ENCODE results near the gene APOL5.
"Not testable (repeated sequence)": the region's sequence is repeated elsewhere in the genome, so short reads cannot be mapped to it uniquely, and the experiment has no call there.

The APOL5 gene

DNA sequence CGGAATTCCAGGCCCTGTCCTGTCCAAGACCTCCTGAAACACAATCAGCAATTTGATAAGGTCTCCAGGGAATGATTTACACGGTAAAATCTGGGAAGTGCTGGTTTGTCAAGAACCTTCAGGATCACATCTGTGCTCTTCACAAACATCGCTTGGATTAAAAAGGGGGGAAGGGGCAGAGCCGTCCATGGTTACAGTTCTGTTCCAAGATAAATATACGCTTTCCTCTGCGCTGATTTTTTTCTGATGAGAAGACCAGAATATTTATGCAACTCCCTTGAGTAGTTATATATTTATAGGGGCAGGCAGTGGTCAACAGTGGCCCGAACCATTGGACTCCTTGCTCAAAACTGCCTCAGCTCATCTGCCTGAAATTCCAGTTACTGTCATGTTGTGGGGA lies 9.2 kb upstream of the APOL5 start:
- H3K4me3 ChIP-seq: no peak overlapping the region

GRCh38 chr22:35708917-35709316 lies 8.8 kb upstream of the APOL5 start:
- no peak overlapping the region for H3K27ac ChIP-seq
- no peak overlapping the region for H3K4me3 ChIP-seq

More for the DNA sequence above, 9.2 kb upstream of the APOL5 start:
- H3K27ac ChIP-seq: no peak overlapping the region

GRCh38 chr22:35711336-35711735 lies 6.3 kb upstream of the APOL5 start:
- no peak overlapping the region for H3K27ac ChIP-seq
- no peak overlapping the region for H3K4me3 ChIP-seq

GRCh38 chr22:35712672-35713071 lies 5.0 kb upstream of the APOL5 start:
- Histone ChIP-seq H3K4me3 (no peak overlapping the region), H3K27ac (no peak overlapping the region)

GRCh38 chr22:35719212-35719875 lies 1.7 kb downstream of the APOL5 start:
- H3K27ac ChIP-seq: no peak overlapping the region

GRCh38 chr22:35721960-35722359 lies 4.3 kb downstream of the APOL5 start:
- no peak overlapping the region for H3K4me3 ChIP-seq
- H3K27ac ChIP-seq: no peak overlapping the region

More at GRCh38 chr22:35719212-35719875, 1.7 kb downstream of the APOL5 start:
- no peak overlapping the region for H3K4me3 ChIP-seq

DNA sequence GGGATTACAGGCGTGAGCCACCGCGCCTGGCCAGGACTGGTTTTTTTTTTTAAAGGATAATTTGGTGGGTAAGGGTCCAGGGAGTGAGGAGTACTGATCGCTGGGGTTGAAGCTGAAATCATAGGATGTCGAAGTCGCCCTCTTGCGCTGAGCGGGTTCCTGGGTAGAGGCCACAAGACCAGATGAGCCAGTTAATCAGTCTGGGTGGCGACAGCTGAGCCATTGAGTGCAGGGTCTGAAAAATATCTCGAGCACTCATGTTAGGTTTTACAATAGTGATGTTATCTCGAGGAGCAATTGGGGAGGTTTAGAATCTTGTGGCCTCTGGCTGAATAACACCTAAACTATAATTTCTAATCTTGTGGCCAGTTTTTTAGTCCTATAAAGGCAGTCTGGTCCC lies 7.8 kb downstream of the APOL5 start:
- H3K4me3 ChIP-seq: no peak overlapping the region

GRCh38 chr22:35726398-35726797 lies 8.7 kb downstream of the APOL5 start:
- no peak overlapping the region for H3K4me3 ChIP-seq
- no peak overlapping the region for H3K27ac ChIP-seq

More for the DNA sequence above, 7.8 kb downstream of the APOL5 start:
- H3K27ac ChIP-seq: no peak overlapping the region

DNA sequence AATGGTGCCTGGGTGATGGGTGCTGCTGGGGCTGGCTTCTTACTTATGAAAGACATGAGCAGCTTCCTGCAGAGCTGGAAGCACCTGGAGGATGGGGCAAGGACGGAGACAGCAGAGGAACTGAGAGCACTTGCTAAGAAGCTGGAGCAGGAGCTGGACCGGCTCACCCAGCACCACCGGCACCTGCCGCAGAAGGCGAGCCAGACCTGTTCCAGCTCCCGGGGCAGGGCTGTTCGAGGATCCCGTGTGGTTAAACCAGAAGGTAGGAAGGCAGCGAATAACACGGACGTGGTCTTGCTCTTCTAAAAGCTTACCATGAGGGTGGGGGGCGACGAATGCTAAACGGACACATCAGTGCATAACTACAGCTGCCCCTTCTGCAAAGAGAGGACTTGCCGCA lies 9.3 kb downstream of the APOL5 start:
- no peak overlapping the region for H3K4me3 ChIP-seq
- no peak overlapping the region for H3K27ac ChIP-seq

GRCh38 chr22:35727436-35727835 lies 9.8 kb downstream of the APOL5 start:
- H3K27ac ChIP-seq: no peak overlapping the region
- H3K4me3 ChIP-seq: no peak overlapping the region

DNA sequence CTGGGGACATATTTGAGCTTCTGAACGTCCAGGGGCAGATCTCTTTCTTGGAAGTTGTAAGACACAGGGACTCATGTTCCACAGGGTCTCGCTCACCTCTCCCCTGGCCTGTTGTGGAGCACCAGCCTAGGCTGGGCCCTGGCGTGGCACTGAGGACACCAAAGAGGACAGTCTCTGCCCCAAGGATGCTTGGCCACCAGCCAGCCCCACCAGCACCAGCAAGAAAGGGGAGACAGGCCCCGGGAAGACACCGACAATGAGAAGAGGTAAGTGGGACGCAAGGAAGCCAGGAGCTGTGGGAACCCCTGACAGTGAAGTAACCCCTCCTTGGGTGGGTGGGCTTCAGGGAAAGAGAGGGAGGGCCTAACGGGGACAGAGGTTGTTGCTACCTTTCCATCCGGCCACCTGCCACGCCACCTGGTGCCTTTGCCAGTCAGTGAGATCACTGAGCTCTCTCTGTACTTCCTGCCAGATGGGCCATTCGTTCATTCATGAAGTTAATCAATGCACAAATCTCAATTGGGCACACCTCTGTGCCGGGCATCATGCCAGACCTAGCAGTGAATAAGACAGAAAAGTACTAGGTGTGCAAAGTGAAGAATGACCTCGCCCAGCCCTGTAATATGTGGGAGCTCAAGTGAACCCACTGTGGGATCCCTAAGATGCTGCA lies 11.1 kb downstream of the APOL5 start:
- no peak overlapping the region for H3K4me3 ChIP-seq
- no peak overlapping the region for H3K27ac ChIP-seq

DNA sequence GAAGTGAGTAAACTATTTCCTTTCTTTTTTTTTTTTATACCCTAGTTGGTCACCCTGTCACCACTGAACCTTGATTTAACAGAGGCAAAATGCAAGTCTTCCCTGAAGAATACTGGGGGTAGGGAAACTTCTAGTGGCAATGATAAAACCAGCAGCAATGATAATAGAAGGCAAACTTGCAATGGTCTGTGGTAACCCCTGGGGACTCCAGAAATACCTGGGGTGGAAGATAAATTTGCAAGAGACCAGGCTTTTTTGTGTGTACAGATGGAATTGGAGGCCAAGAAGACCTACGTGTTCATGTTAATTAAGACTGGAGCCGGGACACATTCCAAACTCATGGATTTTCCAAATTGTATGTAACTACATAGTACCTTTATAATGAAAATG lies 11.6 kb downstream of the APOL5 start:
- Histone ChIP-seq H3K4me3 (no peak overlapping the region), H3K27ac (no peak overlapping the region)

DNA sequence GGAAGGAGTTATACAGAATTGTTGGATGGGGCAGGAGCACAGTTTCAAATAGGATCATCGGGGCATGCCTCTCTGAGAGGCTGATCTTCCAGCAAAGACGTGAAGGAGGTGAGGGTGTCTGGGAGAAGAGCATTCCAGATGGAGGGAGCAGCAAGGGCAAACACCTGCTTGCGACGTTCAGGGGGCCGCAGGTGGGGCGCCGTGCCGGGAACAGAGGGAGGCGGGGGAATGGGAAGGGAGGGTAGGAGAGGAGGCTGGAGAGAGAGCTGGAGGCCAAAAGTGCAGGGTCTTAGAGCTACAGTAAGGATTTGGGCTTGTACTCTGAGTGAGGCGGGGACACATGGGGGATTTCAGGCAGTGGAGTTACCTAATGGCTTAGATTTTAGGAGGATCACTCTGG lies 13.6 kb downstream of the APOL5 start:
- no peak overlapping the region for H3K4me3 ChIP-seq
- no peak overlapping the region for H3K27ac ChIP-seq

- Histone ChIP-seq H3K27ac (no peak overlapping the region), H3K4me3 (no peak overlapping the region)
Measured at GRCh38 chr22:35732116-35732515, 14.4 kb downstream of the APOL5 start.

GRCh38 chr22:35733036-35733435 lies 15.4 kb downstream of the APOL5 start:
- no peak overlapping the region for H3K27ac ChIP-seq

DNA sequence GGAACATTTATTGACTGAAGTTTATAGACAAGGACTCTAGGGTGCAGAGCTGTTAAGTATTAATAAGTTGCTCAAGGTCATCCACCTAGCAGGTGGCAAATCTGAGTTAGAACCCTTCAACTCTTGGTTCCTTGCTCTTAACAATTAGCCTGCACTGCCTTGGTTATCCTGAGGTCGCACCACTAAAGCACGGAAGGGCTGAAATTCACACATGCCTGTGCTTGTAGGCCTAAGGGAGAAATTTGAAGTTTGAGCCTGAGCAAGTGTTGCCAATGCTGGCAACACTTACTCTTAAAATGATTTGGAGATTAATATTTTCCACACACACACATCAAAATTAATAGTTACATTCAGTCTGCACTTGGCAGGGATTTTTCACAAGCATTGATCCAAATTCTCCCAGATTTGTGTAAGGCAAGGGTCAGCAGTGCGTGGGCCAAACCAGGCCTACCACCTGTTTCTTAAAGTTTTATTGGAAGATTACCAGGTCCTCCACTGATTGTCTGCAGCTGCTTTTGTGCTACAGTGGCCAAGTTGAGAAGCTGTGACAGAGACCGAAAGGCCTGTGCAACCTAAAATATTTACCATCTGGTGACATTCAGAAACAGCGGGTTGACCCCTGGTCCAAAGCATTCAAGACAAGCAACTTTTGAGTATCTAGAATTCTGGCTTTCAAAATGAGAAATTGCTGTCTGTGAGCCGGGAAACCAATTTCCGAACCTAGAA lies 16.3 kb downstream of the APOL5 start:
- Histone ChIP-seq H3K4me3 (no peak overlapping the region), H3K27ac (no peak overlapping the region)

More at GRCh38 chr22:35733036-35733435, 15.4 kb downstream of the APOL5 start:
- no peak overlapping the region for H3K4me3 ChIP-seq

GRCh38 chr22:35734517-35734827 lies 16.8 kb downstream of the APOL5 start:
- H3K27ac ChIP-seq: no peak overlapping the region
- H3K4me3 ChIP-seq: no peak overlapping the region

DNA sequence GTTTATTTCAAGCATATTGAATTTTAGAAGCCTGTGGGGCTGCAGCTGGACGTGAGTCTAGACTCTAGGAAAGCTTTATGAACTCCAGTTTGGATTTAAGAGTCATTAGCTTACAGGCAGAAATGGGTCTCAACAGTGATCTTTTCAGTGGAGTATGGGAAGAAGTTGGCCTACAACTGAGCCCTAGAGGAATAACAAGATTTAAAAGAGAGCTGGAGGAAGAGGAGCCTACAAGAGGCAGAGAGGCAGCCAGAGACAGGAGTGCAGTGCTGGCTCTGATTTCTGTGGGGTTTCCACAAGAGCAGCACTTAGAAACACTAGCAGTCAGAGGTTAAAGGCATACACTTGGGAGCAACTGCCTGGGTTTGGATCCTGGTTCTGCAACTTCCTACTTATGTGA lies 17.9 kb downstream of the APOL5 start:
- H3K4me3 ChIP-seq: no peak overlapping the region
- no peak overlapping the region for H3K27ac ChIP-seq

DNA sequence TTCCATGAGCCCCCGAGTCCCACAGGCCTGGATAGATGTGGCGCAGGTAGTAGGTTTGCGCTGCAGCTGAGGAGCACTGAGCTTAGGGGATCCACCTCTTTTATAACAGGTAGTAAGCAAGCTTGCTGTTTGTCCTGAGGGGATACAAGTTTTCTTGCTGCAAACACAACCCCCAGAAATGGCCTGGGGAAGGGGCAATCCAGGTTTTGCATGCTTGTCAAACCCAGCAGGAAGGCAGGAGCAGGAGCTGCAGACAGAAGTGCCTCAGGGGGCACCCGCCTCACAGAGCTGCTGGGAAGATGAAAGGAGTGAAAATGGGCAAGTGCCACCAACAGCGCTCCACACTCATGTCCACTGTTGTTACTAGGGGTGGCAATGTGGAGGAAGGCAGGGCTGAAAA lies 18.5 kb downstream of the APOL5 start:
- Histone ChIP-seq H3K27ac (no peak overlapping the region), H3K4me3 (no peak overlapping the region)

GRCh38 chr22:35736701-35737100 lies 19.0 kb downstream of the APOL5 start:
- Histone ChIP-seq H3K4me3 (no peak overlapping the region), H3K27ac (no peak overlapping the region)

DNA sequence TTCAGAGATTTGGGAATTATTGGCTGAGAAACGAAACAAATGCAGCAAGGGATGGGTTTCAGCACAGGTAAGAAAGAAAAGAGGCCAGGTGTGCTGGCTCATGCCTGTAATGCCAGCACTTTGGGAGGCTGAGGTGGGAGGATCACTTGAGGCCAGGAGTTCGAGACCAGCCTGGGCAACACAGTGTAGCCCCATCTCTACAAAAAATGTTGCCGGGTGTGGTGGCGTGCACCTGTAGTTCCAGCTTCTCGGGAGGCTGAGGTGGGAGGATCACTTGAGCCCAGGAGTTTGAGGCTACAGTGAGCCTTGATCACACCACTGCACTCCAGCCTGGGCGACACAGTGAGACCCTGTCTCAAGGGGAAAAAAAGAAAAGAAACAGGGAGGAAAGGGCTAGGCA lies 20.2 kb downstream of the APOL5 start:
- H3K4me3 ChIP-seq, H3K27ac ChIP-seq: not testable (repeated sequence)

All from skin epidermis (tissue), 12 donors.